SK-N-MC (cell line): Measurements from ENCODE around the gene TIMP3.

Experiments
- EZH2 ChIP-seq: fragments of 200-600 bp; sonication (generic); IDR thresholded peaks from one replicate; pipeline ENCODE4 v1.6.1; 2017; ENCODE audit warnings: antibody characterized with exemption
- POLR2AphosphoS5 ChIP-seq: IDR thresholded peaks from 2 replicates; pipeline ENCODE4 v1.6.1; 2012; ENCODE audit warnings: mild to moderate bottlenecking, low read depth, low read length, borderline replicate concordance

GRCh38 chr22:32897400-32897799 is 95.9 kb downstream of the TIMP3 start:
- TF ChIP-seq EZH2 (no peak), POLR2AphosphoS5 (no peak)
